GM19328 (cell line): Measurements from ENCODE around the gene MARCHF10.

ENCODE experiments used
- ATAC-seq: cut with Tn5 transposase; IDR thresholded peaks from one replicate; pipeline ENCODE4 v1.9.1; 2021; ENCODE audit warnings: mild to moderate bottlenecking, moderate library complexity; ENCODE audit not compliant: unreplicated experiment

MARCHF10 gene

GRCh38 chr17:62755141-62755851, 52.8 kb downstream of the MARCHF10 start:
- ATAC-seq, result no peak

DNA sequence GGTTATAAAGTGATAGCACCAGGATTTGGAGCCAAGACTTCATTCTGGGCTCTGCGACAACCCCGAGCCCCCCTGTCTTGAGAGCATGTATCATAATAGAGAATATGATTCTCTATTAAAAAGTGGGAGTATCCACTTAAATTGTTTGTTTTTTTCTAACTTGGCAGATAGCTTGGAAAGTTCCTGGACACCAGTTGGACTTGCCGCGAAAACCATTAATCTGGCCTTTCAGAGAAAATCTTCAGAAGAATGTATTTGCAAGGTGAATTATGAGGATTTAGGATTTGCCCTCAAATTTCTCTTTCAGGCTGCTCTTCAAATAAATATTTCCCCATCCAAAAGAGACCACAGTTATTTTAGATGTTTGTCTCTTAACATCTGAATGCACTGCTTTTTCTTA, 53.5 kb downstream of the MARCHF10 start:
- ATAC-seq, result no peak

- ATAC-seq, result no peak
Measured at GRCh38 chr17:62753562-62753961, 54.6 kb downstream of the MARCHF10 start.

DNA sequence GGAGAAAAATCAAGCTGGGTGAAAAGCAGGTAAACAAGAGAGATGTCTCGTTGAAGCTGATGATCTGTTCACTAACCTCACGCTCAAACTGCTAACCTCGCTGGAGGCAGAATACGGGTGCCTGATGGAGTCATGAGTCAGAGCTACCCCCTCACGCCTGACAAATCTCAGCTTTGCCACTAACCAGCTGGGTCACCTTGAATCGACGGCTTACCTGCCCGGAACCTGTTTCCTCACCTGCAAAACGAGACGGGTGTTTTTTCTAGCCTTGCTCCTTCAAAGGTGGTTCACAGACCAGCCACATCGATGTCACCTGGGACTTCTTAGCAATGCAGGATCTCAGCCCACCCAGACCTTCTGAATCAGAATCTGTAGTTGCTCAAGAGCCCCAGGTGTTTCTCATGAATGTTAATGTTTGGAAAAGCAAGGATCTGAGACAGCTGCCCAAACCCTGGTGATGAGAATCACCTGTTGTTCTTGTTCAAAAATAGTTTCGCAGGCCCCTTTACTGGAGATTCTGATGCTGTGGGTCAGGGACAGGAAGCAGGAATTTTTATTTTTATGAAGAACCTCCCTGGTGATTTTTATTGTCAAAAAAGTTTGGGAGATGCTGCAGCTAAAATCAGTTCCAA, 56.9 kb downstream of the MARCHF10 start:
- ATAC-seq, result no peak

GRCh38 chr17:62750631-62751051, 57.5 kb downstream of the MARCHF10 start:
- ATAC-seq, result no peak

DNA sequence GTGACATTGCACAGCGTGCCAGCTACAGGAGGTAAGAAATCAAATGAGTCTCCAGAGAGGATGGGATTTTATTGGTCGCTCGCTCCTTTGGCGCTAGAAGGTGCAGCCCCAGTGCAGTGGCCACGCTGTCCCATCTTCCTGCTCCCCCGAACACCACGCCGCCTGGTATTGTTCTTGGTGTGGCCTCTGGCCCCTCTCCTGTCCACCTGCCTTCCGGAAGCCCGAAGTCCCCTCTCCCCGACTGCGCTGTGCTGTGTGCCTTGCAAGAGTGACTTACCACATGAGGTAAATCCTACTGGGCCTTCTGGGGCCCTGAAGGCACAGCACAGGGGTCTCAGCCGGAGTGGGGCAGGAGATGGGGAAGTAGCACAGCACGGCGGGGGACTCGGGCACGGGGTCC, 58.2 kb downstream of the MARCHF10 start:
- no peak for ATAC-seq

DNA sequence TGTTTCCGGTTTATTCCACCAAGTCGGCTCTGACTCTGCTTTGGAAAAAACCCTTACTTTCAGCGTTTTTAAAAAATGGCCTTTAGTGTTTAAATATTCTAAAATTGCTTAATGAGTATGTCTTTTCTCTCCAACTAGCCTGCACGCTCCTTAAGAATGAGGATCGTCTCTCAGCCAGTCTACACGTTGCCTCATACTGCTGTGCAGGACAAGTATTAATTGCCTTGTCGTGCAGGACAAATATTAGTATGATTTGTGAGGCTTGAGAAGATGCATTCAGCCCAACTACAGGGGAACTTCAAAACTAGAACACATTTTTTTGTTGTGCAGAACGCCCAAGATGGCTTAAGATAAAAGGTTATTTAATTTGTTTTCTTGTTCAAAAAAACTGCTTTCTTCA, 61.2 kb downstream of the MARCHF10 start:
- ATAC-seq, result no peak

GRCh38 chr17:62745806-62746205, 62.3 kb downstream of the MARCHF10 start:
- ATAC-seq, result no peak

- no peak for ATAC-seq
Measured at GRCh38 chr17:62744259-62744658, 63.9 kb downstream of the MARCHF10 start.

DNA sequence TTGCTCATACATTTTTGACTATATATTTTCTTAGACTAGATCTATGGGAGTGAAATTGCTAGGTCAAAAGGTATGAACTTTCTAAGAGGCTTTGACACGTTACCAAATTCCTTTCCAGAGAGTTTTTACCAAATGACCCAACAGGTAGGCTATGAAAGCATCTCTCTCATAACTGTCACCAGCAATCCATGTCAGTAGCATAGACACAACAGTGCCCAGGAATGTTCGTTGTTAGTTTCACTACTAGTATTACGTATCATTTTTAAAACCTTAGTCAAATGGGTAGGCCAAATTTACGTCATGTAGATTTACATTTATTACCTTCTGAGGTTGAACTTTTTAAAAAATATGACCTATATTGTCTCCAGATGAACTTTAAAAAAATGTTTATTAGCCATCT, 66.8 kb downstream of the MARCHF10 start:
- no peak for ATAC-seq

DNA sequence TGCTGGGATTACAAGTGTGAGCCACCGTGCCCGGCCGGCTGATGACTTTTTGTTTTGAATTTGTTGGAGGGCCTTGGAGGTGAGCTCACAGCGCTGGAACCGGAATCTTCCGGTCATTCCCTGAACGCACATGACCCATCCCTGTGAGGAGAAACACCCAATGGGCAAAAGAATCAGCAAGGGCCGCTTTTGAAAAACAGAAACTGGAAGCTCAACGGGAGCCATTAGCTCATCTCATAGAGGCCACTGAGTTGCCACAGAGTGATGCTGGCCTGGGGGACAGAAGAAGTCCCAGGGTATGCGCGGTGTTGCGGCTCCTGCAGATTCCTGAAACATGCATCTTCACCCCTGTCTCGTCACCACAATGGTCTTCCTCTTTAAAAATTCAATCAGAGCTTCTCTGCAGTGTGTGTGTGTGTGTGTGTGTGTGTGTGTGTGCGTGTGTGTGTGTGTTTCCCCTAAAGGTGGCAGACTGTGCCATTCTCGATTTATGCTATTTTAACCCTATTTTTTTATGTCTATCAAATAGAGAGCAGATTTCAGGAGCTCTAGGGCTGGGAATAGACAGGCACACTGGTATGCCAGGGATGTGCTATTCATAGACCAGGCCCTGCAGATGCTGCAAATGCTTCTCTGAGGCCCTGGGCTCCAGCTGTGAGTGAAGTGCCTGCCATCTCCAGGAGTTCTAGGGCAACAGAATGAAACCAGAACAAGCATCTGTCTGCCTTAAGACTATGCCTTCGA, 68.3 kb downstream of the MARCHF10 start:
- no peak for ATAC-seq

GRCh38 chr17:62738281-62738680, 69.8 kb downstream of the MARCHF10 start:
- ATAC-seq, result no peak

GRCh38 chr17:62737513-62737912, 70.6 kb downstream of the MARCHF10 start:
- ATAC-seq, result no peak

DNA sequence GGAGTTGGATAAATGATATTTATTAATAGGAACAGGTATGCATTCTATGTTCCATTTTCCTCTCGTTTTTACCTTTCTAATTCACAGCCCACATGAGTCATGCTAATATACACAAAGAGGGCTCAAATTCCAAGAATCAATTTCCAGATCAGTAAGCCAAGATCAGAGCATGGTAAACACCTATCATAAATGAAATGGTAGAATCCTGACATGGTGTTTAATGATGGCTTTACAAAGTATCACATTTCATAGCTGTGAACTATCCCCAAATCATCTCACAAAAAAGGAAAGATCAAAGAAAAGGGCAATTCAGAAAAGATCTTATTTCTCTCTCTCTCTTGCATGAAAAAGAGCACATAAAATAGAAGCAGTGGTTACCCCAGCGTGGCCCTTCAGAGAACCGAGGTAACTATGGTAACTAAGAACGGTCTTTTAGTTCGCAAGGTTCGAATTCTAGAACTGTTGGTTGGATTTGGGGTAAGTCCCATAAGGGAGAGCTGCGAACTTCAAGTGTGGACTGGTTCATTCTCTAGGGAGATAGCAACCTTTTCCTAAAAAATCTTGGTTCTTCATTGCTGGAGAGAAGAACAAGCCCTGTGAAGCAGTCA, 73.0 kb downstream of the MARCHF10 start:
- no peak for ATAC-seq

- ATAC-seq, result no peak
Measured at GRCh38 chr17:62732125-62732524, 76.0 kb downstream of the MARCHF10 start.

- ATAC-seq, result no peak
Measured at GRCh38 chr17:62727916-62728672, 80.0 kb downstream of the MARCHF10 start.

- no peak for ATAC-seq
Measured at GRCh38 chr17:62725791-62726249, 82.3 kb downstream of the MARCHF10 start.

DNA sequence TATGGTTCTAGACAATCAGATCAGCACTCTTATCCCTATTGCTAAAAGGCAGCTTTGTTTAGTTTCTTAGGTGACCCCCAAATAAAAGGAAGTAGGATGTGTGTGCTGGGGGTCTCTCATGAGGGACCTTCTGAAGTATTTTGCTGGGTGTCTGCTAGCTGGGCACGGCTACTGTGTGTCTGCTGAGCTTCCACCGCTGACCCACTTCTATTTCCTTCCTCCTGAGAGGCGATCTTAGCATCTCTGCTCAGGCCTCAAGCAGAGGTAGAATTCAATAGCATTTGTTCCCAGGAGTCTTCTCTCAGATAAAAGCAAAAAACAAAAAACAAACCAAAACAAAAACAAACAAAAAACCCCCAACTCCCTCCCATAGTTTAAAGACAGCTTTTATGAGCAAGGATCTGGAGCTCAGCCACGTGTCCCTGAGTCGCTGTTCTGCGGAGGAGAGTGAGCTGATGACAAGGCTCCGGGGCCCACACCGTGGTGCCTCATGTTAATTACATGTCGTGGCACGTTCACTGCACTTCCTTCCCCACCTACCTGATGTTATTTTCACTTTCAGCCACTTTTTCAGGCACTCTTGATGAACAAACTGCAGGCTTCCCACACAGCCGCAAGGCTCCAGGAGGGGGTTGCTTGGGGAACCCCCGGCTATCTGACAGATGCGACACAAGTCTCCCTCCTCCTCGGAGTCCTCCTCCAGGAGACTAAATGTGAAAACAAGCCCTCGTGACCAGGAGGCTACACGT, 83.5 kb downstream of the MARCHF10 start:
- ATAC-seq, result peak; percentile 93

GRCh38 chr17:62723842-62724241, 84.3 kb downstream of the MARCHF10 start:
- no peak for ATAC-seq

- ATAC-seq, result no peak
Measured at GRCh38 chr17:62722625-62723024, 85.5 kb downstream of the MARCHF10 start.
